ENCODE measurements around the gene MMP24.

Gene MMP24

DNA sequence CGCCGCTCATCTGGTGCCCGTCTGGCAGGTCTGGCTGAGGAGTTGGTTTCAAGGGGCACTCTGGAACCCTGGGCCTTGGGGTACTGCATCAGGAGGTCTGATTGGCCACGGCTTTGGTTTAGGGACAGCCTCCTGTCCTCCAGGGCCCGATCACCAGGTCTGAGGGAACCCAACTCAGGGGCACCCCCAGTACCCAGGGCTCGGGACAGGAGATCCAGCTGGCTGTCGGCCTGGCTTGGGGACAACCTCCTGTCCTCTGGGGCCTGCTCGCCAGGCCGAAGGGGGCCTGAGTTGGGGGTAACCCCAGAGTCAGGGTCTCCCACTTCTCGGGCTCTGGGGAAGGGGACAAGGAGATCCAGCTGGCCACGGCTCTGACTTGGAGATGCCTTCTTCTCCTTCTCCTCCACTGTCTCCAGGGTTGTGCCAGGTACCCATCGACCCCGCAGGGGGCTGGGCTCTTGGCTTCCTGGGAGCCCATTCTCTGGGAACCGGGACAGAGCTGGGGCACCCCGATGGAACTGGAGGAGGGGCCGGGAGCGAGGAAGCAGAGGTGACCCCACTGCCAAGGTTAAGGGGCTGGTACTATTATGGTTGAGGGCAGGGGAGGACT, 60.5 kb downstream of the MMP24 start:
- no peak overlapping the region for H3K4me3 ChIP-seq (ENCODE audit: low read length)
- TF ChIP-seq, protein P1, sequence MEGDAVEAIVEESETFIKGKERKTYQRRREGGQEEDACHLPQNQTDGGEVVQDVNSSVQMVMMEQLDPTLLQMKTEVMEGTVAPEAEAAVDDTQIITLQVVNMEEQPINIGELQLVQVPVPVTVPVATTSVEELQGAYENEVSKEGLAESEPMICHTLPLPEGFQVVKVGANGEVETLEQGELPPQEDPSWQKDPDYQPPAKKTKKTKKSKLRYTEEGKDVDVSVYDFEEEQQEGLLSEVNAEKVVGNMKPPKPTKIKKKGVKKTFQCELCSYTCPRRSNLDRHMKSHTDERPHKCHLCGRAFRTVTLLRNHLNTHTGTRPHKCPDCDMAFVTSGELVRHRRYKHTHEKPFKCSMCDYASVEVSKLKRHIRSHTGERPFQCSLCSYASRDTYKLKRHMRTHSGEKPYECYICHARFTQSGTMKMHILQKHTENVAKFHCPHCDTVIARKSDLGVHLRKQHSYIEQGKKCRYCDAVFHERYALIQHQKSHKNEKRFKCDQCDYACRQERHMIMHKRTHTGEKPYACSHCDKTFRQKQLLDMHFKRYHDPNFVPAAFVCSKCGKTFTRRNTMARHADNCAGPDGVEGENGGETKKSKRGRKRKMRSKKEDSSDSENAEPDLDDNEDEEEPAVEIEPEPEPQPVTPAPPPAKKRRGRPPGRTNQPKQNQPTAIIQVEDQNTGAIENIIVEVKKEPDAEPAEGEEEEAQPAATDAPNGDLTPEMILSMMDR (conservative IDR thresholded peaks at IDR 0.05; ENCODE audit: low read depth, low read length): no peak
- no peak for DNase-seq (ENCODE audit: low read depth)

DNA sequence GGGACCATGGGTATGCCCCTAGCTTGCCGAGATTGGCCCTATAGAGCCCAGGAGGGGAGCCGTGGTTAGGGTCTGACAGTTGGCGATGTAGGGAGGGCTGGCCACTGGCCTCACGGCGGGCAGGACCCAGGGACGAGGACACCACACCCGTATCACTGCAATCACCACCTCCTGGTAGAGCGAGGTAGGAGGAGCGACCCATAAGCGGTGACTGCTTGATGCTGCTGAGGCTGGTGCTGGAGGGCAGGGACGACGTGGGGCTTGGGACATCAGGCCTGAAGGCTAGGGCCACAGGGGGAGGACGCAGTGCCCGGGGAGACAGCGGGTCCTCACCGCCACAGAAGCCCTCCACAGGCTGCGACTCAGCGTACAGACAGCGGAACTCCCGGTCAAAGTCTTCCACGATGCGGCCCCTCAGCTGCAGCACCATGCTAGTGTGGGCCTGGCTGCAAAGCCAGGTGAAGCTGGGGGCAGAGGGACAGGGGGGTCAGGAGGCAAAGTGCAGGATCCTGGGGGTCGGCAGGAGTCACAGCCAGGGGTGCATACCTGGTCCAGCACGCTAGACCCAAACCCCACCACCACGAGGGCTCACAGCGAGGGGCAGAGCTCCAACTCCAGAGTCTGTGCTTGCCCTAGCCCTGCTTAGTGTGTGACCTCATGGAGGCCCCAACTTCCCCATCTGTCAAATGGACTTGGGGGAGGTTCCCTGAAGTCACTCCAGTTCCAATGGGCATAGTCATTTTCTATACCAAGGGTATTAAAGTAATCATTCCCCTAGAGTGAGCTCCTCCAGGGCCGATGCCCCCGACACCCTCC, 61.2 kb downstream of the MMP24 start:
- no peak for DNase-seq (ENCODE audit: low read depth)
- TF ChIP-seq, protein P1 (conservative IDR thresholded peaks at IDR 0.05; ENCODE audit: low read depth, low read length): no peak
- no peak overlapping the region for H3K4me3 ChIP-seq (ENCODE audit: low read length)

DNA sequence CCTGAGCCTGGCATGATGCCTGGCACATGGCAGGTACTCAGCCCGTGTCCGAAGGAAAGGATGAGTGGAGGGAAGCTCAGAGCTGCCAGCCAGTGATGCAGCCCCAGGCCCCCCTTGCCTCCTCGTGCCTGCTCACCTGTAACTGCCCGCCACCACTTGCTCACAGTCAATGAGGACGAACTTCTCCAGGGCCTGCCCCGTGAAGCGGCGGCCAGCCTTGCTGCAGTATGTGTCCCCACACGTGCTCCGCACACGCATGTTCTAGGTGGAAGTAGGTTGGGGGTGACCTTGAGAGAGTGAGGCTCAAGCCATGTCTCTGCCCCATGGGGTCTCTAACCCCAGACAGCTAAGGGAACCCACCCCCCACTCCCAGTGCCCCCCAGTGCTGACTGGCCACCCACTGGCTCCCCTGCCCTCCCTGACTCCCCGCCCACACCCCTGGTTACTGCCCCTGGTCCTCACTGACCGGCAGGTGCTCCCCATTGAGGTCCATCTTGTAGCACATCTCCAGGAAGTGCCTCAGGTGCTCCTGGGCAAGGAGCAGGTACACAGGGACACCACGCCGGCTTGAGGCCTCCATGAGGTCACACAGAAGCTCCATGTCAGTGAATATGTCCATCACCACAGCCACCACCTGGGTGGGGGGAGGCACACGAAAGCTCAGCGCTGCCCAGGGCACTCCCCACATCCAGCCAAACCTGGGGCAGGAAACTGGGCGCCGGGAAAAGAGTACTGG, 62.0 kb downstream of the MMP24 start:
- TF ChIP-seq, protein P1 (conservative IDR thresholded peaks at IDR 0.05; ENCODE audit: low read depth, low read length): no peak
- no peak for DNase-seq (ENCODE audit: low read depth)
- no peak overlapping the region for H3K4me3 ChIP-seq (ENCODE audit: low read length)

DNA sequence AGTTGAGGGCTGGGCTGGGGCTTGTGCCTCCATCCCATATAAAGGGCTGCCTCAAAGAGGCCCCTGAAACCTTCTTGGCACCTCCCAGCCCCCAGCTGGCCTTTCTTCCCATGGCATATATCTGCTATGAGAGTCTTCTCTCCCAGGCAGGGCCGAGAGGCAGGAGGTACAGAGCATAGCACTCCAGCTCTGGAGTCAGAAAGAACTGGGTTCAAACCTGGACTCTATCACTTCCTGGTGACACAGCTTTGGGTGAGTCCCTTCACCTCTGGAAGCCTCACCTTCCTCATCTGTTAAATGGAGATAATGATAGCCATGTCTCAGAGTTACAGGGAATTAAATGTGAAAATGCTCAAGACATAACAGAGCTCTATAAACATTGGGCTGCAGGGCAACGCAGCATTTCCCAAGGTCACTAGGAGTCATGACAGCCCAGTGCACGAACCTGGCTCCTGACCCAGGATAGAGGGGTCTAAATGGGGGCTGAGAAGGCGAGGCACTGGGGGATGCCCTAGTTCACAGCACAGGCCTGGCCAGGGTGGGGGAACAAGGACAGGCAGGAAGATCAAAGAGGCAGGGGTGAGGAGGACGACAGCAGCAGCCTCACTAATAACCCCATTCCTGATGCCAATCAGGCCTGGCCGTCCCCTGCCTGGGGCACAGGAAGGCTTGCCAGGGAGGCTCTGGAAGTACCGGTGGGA, 63.8 kb downstream of the MMP24 start:
- DNase-seq (ENCODE audit: low read depth): no peak
- TF ChIP-seq, protein P1 (conservative IDR thresholded peaks at IDR 0.05; ENCODE audit: low read depth, low read length): no peak
- no peak overlapping the region for H3K4me3 ChIP-seq (ENCODE audit: low read length)

DNA sequence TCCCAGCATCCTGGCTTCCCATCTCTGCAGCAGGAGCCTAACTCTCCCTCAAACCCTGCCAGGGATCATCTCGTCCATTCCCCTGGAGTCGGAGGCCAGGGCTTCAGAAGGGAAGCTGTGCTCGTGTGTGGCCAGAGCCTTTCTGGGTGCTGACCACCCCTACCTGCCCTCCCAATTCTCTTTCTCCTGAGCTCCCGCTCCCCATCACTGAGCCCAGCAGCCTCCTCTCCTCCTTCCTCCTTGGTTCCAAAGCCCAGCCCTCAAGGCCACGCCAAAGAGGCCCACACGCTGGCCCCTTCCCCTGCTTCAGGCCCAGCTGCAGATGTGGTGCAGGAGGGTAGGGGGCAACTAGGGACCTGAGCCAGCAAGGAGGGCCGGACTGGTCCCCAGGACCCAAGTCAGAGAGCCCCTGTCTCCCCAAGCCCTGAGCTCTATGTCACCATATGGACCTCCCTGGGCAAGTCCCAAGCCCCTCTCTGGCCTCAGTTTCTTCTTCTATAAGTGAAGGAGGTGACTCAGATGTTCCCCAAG, 64.5 kb downstream of the MMP24 start:
- TF ChIP-seq, protein P1 (conservative IDR thresholded peaks at IDR 0.05; ENCODE audit: low read depth, low read length): no peak
- no peak overlapping the region for H3K4me3 ChIP-seq (ENCODE audit: low read length)
- no peak for DNase-seq (ENCODE audit: low read depth)

DNA sequence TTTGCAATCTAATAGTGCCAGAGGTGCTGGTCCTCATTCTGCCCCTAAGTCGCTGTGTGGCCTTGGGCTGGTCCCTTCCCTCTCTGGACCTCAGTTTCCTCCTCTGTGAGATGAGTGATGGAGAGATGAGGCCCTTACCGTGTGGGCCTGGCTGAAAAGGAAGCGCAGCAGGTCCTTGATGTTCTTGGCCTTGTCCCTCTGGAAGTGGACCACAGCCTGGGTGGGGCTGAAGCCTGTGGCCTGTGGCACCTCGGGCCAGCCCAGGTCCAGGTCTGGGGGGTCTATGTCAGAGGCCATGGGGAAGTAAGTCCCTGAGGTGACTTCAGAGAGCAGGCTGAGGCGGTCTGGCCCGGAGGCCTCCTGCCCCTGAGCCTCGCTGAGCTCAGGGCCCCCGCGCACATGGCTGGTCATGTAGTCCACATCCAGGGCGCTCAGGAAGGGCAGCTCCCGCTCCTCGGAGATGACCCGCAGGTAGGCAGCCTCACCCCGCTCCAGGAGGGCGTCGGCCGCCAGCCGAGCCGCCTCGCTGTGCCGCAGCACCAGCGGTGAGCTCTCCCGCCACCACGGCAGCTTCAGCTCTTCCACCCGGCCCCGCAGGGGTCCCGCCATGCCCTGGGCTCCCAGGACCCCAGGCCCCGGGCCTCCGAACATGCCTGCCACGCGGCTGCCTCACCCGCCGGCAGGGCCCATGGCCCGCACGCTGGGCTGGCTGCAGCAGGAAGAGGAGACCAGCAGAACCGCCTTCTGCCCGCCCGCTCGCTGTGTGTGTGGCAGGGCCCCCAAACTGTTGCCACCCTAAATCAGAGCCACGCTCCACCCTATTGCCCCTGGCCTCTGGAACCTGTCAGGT, 65.4 kb downstream of the MMP24 start, which contains the start of gene FAM83C:
FAM83C (minus strand) TSS at position 772 of the 850 bp plus-strand sequence; CDS start at position 651, 121 bp downstream.
- TF ChIP-seq, protein P1 (conservative IDR thresholded peaks at IDR 0.05; ENCODE audit: low read depth, low read length): no peak
- no peak within 1 kb of the TSS for H3K4me3 ChIP-seq (ENCODE audit: low read length)
- DNase-seq (ENCODE audit: low read depth): no peak

Data from retinal pigment epithelial cell (primary cell).